ENCODE results near the gene MMP13. TPM values are rescaled to one million over a fixed set of nuclear protein-coding genes. Genes with fewer than 3 reads are reported as not detected.

MMP13 gene
- total RNA-seq, 1 experiment from 2014 or later = not detected

- H3K4me2 ChIP-seq (ENCODE audit: insufficient read depth, insufficient read length, low read length) = no peak overlapping the region
- no peak for TF ChIP-seq CTCF (conservative IDR thresholded peaks at IDR 0.05)
- Mint-ChIP-seq H3K27me3 (ENCODE audit: low read depth) (no peaks in the 10 kb centered on the region), H3K27ac (no peak overlapping the region), H3K4me1 (no peaks in the 10 kb centered on the region), H3K4me3 (no peak overlapping the region), H3K36me3 (ENCODE audit: insufficient read depth in 1 of 3, low read depth in 3 of 3) (no peaks in the 10 kb centered on the region), H3K9me3 (no peaks in the 10 kb centered on the region)
- H3K79me2 ChIP-seq (ENCODE audit: insufficient read depth, low read length) = no peaks in the 10 kb centered on the region
- no peak overlapping the region for H3K56ac ChIP-seq (ENCODE audit: insufficient read length, low read depth, low read length)
- H3K4ac ChIP-seq (ENCODE audit: low read depth, low read length) = no peak overlapping the region
- H3K9ac ChIP-seq (ENCODE audit: extremely low read depth, insufficient read length, low read length) = no peak overlapping the region
- H2BK12ac ChIP-seq (ENCODE audit: insufficient read length, low read depth, low read length) = no peak overlapping the region
- no peak overlapping the region for H3K27ac ChIP-seq (ENCODE audit: insufficient read length, low read depth, low read length)
- H3K4me1 ChIP-seq (ENCODE audit: insufficient read depth, low read length) = no peaks in the 10 kb centered on the region
- H3K9me3 ChIP-seq (ENCODE audit: control insufficient read depth, low read depth, low read length) = no peaks in the 10 kb centered on the region
- H4K20me1 ChIP-seq (ENCODE audit: control insufficient read depth, insufficient read depth, insufficient read length) = no peaks in the 10 kb centered on the region
- DNase-seq = no peak
- no peak overlapping the region for H4K91ac ChIP-seq (ENCODE audit: insufficient read length, low read depth, low read length)
- no peak overlapping the region for H3T11ph ChIP-seq (ENCODE audit: low read length)
- no peak overlapping the region for H2AFZ ChIP-seq (ENCODE audit: low read length)
- H3K79me1 ChIP-seq (ENCODE audit: insufficient read depth, low read depth, low read length, poor library complexity, severe bottlenecking) = no peaks in the 10 kb centered on the region
- WGBS (ENCODE audit: extremely low coverage, insufficient read length, low lambda C conversion rate) = no CpG with 5 or more reads among the region's 3 CpGs
- no peak overlapping the region for H2BK120ac ChIP-seq (ENCODE audit: low read depth, low read length, poor library complexity, severe bottlenecking)
- no peak overlapping the region for H3K23ac ChIP-seq (ENCODE audit: insufficient read length, low read depth, low read length)
- H2BK20ac ChIP-seq (ENCODE audit: low read depth, low read length, poor library complexity, severe bottlenecking) = no peak overlapping the region
- H3K18ac ChIP-seq (ENCODE audit: insufficient read length, low read depth, low read length) = no peak overlapping the region
- no peaks in the 10 kb centered on the region for H3K23me2 ChIP-seq (ENCODE audit: insufficient read length, low read depth, low read length, poor library complexity, severe bottlenecking)
- H3K14ac ChIP-seq (ENCODE audit: insufficient read depth, low read length) = no peak overlapping the region
- no peak overlapping the region for H4K8ac ChIP-seq (replicated peaks; ENCODE audit: insufficient read length, low read depth, low read length)
- H4K5ac ChIP-seq (ENCODE audit: insufficient read length, low read depth, low read length) = no peak overlapping the region
- H2BK5ac ChIP-seq (ENCODE audit: insufficient read length, low read length) = no peak overlapping the region
- no peak overlapping the region for H2BK15ac ChIP-seq (ENCODE audit: low read depth, low read length)
- H2AK5ac ChIP-seq (ENCODE audit: insufficient read length, low read length) = no peak overlapping the region
- H3K27me3 ChIP-seq (ENCODE audit: insufficient read depth, low read length) = no peaks in the 10 kb centered on the region
These were observed 29.5 kb downstream of the MMP13 start for GRCh38 chr11:102925988-102926387.

Measured in H9 (cell line).